GM12875 (cell line): ENCODE data around the gene FRMD4A.

Experiments used
- H3K4me3 ChIP-seq: one replicate; pipeline ENCODE4 v1.5.1; 2011; ENCODE audit warnings: low read depth, low read length, control low read depth
- CTCF ChIP-seq: IDR thresholded peaks from 2 replicates; pipeline ENCODE4 v1.5.1; 2011; ENCODE audit warnings: low read depth, mild to moderate bottlenecking, control low read depth, inconsistent platforms, low read length, moderate library complexity, borderline replicate concordance; ENCODE audit not compliant: insufficient read depth

Gene FRMD4A

GRCh38 chr10:14191407-14191806 is 139.3 kb downstream of the FRMD4A start:
- TF ChIP-seq CTCF, result no peak

GRCh38 chr10:14190702-14191101 is 140.0 kb downstream of the FRMD4A start:
- H3K4me3 ChIP-seq, result no peak overlapping the region
- no peak for TF ChIP-seq CTCF

More at GRCh38 chr10:14191407-14191806, 139.3 kb downstream of the FRMD4A start:
- no peak overlapping the region for H3K4me3 ChIP-seq

- H3K4me3 ChIP-seq, result no peak overlapping the region
- peak; percentile 42; the same call in 1 of the 2 replicates for TF ChIP-seq CTCF
These were observed 144.5 kb downstream of the FRMD4A start for GRCh38 chr10:14186245-14186644.

DNA sequence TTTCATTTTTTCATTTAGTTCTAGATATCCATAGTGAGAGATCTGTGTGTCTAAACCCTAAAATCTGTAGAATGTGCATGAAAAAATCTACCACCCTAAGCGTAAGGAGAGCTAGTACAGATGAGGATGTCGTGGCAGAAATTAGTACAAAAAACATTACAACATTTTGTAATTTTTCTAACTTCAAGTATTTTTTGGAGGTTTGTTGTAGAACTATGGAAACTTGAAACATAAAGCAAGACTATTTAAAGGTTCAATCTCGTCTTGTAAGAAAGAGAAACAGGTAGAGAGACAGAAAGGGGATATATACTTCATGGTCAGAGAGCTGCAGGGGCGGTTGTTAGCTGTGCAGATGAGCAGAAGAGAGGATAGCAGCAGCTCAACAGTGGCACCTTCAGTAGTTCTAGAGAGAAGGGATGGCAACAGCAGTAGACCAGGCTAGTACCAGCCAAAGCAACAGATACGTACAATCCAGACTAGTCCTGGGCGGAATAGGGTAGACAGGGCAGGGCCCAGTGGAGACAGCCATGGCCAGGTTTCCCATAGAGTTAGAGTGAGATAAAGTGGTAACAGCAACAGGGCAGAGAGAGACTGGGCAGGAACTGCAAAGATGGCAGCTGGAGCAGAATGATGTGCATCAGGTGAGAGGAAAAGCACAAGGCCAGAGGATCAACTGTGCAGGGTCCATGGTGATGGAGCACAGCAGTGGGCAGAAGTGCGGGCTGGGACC is 145.2 kb downstream of the FRMD4A start:
- peak; percentile 14; the same call in 1 of the 2 replicates for TF ChIP-seq CTCF
- H3K4me3 ChIP-seq, result no peak overlapping the region

DNA sequence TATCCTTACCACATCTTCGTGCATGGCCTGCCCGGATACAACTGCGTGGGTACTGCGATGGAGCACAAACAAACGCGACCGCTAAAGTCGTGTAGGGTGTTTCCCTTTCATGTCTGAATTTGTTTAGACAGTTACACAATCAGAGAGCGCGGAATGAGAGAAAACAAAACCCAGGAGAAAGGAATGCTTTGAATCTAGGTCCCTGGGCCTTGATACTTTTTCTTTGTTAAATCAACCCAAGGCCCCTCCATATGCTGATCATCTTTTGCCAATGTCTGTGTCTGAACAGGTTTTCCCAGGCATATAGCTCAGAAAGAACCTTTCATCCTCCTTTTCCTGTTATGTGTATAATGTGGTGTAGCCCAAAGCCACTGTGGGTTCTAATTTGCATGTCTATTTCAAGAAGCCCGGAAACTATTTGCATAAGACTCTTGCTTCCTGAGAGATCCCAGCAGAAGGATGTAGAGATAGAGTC is 145.8 kb downstream of the FRMD4A start:
- H3K4me3 ChIP-seq, result peak overlapping the region; percentile 36
- no peak for TF ChIP-seq CTCF

DNA sequence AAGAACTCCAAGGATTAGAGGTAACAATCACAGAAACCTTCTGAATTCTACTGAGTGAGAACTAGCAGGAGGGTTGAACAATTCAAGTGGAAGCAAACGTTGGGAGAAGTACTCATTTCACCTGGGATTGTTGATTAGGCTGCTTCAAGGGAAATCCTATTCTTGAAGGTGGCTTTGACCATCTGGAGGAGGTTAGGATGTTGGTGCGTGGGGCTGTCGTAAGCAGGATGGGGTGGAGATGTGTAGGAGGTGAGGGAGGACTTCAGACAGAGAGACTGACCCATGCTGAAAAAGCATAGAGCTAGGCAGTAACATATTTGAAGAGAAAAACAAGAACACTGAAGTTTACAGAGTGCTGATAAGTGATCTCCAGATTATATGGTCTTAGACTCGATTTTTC is 147.9 kb downstream of the FRMD4A start:
- no peak for TF ChIP-seq CTCF
- no peak overlapping the region for H3K4me3 ChIP-seq

DNA sequence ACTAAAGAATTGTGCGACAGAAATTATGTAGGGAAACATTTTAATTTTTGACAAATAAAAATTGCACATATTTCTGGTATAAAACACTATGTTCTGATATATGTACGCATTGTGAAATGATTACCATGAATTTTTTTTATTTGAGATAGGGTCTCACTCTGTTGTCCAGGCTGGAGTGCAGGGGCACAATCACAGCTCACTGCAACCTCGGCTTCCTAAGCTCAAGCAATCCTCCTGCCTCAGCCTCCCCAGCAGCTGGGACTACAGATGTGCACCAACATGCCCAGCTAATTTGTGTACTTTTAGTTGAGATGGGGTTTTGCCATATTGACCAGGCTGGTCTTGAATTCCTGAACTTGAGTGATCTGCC is 149.2 kb downstream of the FRMD4A start:
- no peak overlapping the region for H3K4me3 ChIP-seq
- no peak for TF ChIP-seq CTCF
